ENCODE measurements around the gene PPIP5K1. TPM values are rescaled to one million over a fixed set of nuclear protein-coding genes. Genes with fewer than 3 reads are reported as not detected.

The PPIP5K1 gene
- total RNA-seq, 3 donors from 2014 or later: 65.2 to 126 (median 87.7) TPM

GRCh38 chr15:43522247-43522646, 67.8 kb downstream of the PPIP5K1 start:
- no peaks in the 10 kb centered on the region for H3K36me3 ChIP-seq (ENCODE audit: low read depth)
- H3K4me1 ChIP-seq (ENCODE audit: low read depth): peaks cover under 1% of the 10 kb centered on the region
- intact Hi-C loops (cut with DNase I, micrococcal nuclease): no loop called here
- DNase-seq: no peak
- no peak overlapping the region for H3K4me3 ChIP-seq
- ATAC-seq: no peak
- no peaks in the 10 kb centered on the region for H3K9me3 ChIP-seq
- TF ChIP-seq CTCF (IDR thresholded peaks at IDR 0.05): no peak

- ATAC-seq (no peak), DNase-seq (no peak)
- H3K4me3 ChIP-seq: no peak overlapping the region
- intact Hi-C loops (cut with DNase I, micrococcal nuclease): no loop called here
- no peaks in the 10 kb centered on the region for H3K9me3 ChIP-seq
- no peaks in the 10 kb centered on the region for H3K36me3 ChIP-seq (ENCODE audit: low read depth)
- no peak for TF ChIP-seq CTCF (IDR thresholded peaks at IDR 0.05)
- peaks cover 4% of the 10 kb centered on the region for H3K4me1 ChIP-seq (ENCODE audit: low read depth)
Observed at GRCh38 chr15:43521419-43521818, 68.6 kb downstream of the PPIP5K1 start.

GRCh38 chr15:43520138-43520537, 69.9 kb downstream of the PPIP5K1 start:
- intact Hi-C loops (cut with DNase I, micrococcal nuclease): no loop called here
- Histone ChIP-seq H3K36me3 (ENCODE audit: low read depth) (no peaks in the 10 kb centered on the region), H3K4me1 (ENCODE audit: low read depth) (peaks cover 4% of the 10 kb centered on the region), H3K9me3 (no peaks in the 10 kb centered on the region), H3K4me3 (no peak overlapping the region)
- DNase-seq (no peak), ATAC-seq (no peak)
- TF ChIP-seq CTCF (IDR thresholded peaks at IDR 0.05): no peak

- Histone ChIP-seq H3K4me3 (no peak overlapping the region), H3K9me3 (no peaks in the 10 kb centered on the region), H3K4me1 (ENCODE audit: low read depth) (peaks cover 4% of the 10 kb centered on the region), H3K36me3 (ENCODE audit: low read depth) (no peaks in the 10 kb centered on the region)
- no peak for DNase-seq
- no peak for ATAC-seq
- intact Hi-C loops (cut with DNase I, micrococcal nuclease): no loop called here
- no peak for TF ChIP-seq CTCF (IDR thresholded peaks at IDR 0.05)
Observed at GRCh38 chr15:43519196-43519595, 70.8 kb downstream of the PPIP5K1 start.

- ATAC-seq: peak; percentile 28
- peaks cover 4% of the 10 kb centered on the region for H3K4me1 ChIP-seq (ENCODE audit: low read depth)
- no peak for TF ChIP-seq CTCF (IDR thresholded peaks at IDR 0.05)
- intact Hi-C loops (cut with DNase I, micrococcal nuclease): no loop called here
- no peaks in the 10 kb centered on the region for H3K9me3 ChIP-seq
- no peak for DNase-seq
- no peak overlapping the region for H3K4me3 ChIP-seq
- H3K36me3 ChIP-seq (ENCODE audit: low read depth): no peaks in the 10 kb centered on the region
Observed at GRCh38 chr15:43518197-43518761, 71.7 kb downstream of the PPIP5K1 start.
